HEK293 (cell line): ENCODE measurements around the gene PRODH2.
A peak's percentile ranks its signal among the peaks of the same experiment; 100 is the strongest.

Experiments used
- GLIS2 ChIP-seq: fragments of 450-650 bp; formaldehyde crosslinking; IDR thresholded peaks from 2 replicates; pipeline ENCODE4 v1.5.1; 2016; ENCODE audit warnings: missing biosample characterization, missing genetic modification characterization
- IKZF3 ChIP-seq: fragments of 450-650 bp; IDR thresholded peaks from 2 replicates; pipeline ENCODE4 v1.5.0; 2018; ENCODE audit warnings: missing biosample characterization, mild to moderate bottlenecking, missing genetic modification characterization, moderate library complexity
- INSM2 ChIP-seq: fragments of 450-650 bp; formaldehyde crosslinking; IDR thresholded peaks from 2 replicates; pipeline ENCODE4 v1.5.1; 2016; ENCODE audit warnings: missing biosample characterization, missing genetic modification characterization
- KLF1 ChIP-seq: fragments of 450-650 bp; formaldehyde crosslinking; IDR thresholded peaks from 2 replicates; pipeline ENCODE4 v1.5.1; 2016; ENCODE audit warnings: missing biosample characterization, missing genetic modification characterization
- KLF17 ChIP-seq: fragments of 450-650 bp; formaldehyde crosslinking; IDR thresholded peaks from 2 replicates; pipeline ENCODE4 v1.5.1; 2016; ENCODE audit warnings: missing biosample characterization, missing genetic modification characterization
- KLF8 ChIP-seq: fragments of 450-650 bp; formaldehyde crosslinking; IDR thresholded peaks from 2 replicates; pipeline ENCODE4 v1.5.1; 2016; ENCODE audit warnings: missing biosample characterization, missing genetic modification characterization
- OSR2 ChIP-seq: fragments of 450-650 bp; formaldehyde crosslinking; IDR thresholded peaks from 2 replicates; pipeline ENCODE4 v1.5.1; 2016; ENCODE audit warnings: missing biosample characterization, missing genetic modification characterization
- PATZ1 ChIP-seq: fragments of 450-650 bp; formaldehyde crosslinking; IDR thresholded peaks from 2 replicates; pipeline ENCODE4 v1.5.1; 2016; ENCODE audit warnings: missing biosample characterization, missing genetic modification characterization
- PRDM10 ChIP-seq: fragments of 450-650 bp; formaldehyde crosslinking; IDR thresholded peaks from 2 replicates; pipeline ENCODE4 v1.5.1; 2016; ENCODE audit warnings: missing biosample characterization, missing genetic modification characterization
- SP2 ChIP-seq: fragments of 450-650 bp; formaldehyde crosslinking; IDR thresholded peaks from 2 replicates; pipeline ENCODE4 v1.5.1; 2016; ENCODE audit warnings: missing biosample characterization, missing genetic modification characterization
- SP3 ChIP-seq: fragments of 450-650 bp; formaldehyde crosslinking; IDR thresholded peaks from 2 replicates; pipeline ENCODE4 v1.5.1; 2016; ENCODE audit warnings: missing biosample characterization, missing genetic modification characterization
- YY1 ChIP-seq: fragments of 450-650 bp; formaldehyde crosslinking; IDR thresholded peaks from 2 replicates; pipeline ENCODE4 v1.5.1; 2018; ENCODE audit warnings: missing biosample characterization, missing genetic modification characterization
- ZBTB20 ChIP-seq: fragments of 450-650 bp; formaldehyde crosslinking; IDR thresholded peaks from 2 replicates; pipeline ENCODE4 v1.5.1; 2016; ENCODE audit warnings: missing biosample characterization, missing genetic modification characterization
- ZBTB26 ChIP-seq: fragments of 450-650 bp; formaldehyde crosslinking; optimal IDR thresholded peaks from 2 replicates; pipeline ENCODE3; 2016; ENCODE audit warnings: missing biosample characterization, mild to moderate bottlenecking, missing genetic modification characterization
- ZBTB7A ChIP-seq: fragments of 450-650 bp; formaldehyde crosslinking; IDR thresholded peaks from 2 replicates; pipeline ENCODE4 v1.5.1; 2016; ENCODE audit warnings: low read depth, missing biosample characterization, missing genetic modification characterization
- ZNF155 ChIP-seq: fragments of 450-650 bp; formaldehyde crosslinking; IDR thresholded peaks from 2 replicates; pipeline ENCODE4 v1.5.1; 2016; ENCODE audit warnings: missing biosample characterization, missing genetic modification characterization
- ZNF175 ChIP-seq: fragments of 450-650 bp; formaldehyde crosslinking; IDR thresholded peaks from 2 replicates; pipeline ENCODE4 v1.5.1; 2016; ENCODE audit warnings: missing biosample characterization, missing genetic modification characterization
- ZNF19 ChIP-seq: fragments of 450-650 bp; formaldehyde crosslinking; IDR thresholded peaks from 2 replicates; pipeline ENCODE4; 2016; ENCODE audit warnings: missing biosample characterization, missing genetic modification characterization, low read depth
- ZNF211 ChIP-seq: fragments of 450-650 bp; formaldehyde crosslinking; IDR thresholded peaks from 2 replicates; pipeline ENCODE4 v1.5.1; 2016; ENCODE audit warnings: low read depth, missing biosample characterization, missing genetic modification characterization
- ZNF292 ChIP-seq: fragments of 450-650 bp; formaldehyde crosslinking; IDR thresholded peaks from 2 replicates; pipeline ENCODE4 v1.5.1; 2016; ENCODE audit warnings: low read depth, missing biosample characterization, missing genetic modification characterization, borderline replicate concordance
- ZNF433 ChIP-seq: fragments of 450-650 bp; formaldehyde crosslinking; IDR thresholded peaks from 2 replicates; pipeline ENCODE4 v1.5.1; 2016; ENCODE audit warnings: missing biosample characterization, missing genetic modification characterization, low read depth
- ZNF596 ChIP-seq: fragments of 450-650 bp; IDR thresholded peaks from 2 replicates; pipeline ENCODE4 v1.5.0; 2018; ENCODE audit warnings: missing biosample characterization, mild to moderate bottlenecking, missing genetic modification characterization, moderate library complexity
- ZNF600 ChIP-seq: fragments of 450-650 bp; formaldehyde crosslinking; IDR thresholded peaks from 2 replicates; pipeline ENCODE4 v1.5.1; 2016; ENCODE audit warnings: missing biosample characterization, missing genetic modification characterization
- ZNF610 ChIP-seq: fragments of 450-650 bp; formaldehyde crosslinking; IDR thresholded peaks from 2 replicates; pipeline ENCODE4 v1.5.1; 2016; ENCODE audit warnings: missing biosample characterization, missing genetic modification characterization, borderline replicate concordance
- ZNF677 ChIP-seq: fragments of 450-650 bp; IDR thresholded peaks from 2 replicates; pipeline ENCODE4 v1.5.0; 2018; ENCODE audit warnings: missing biosample characterization, mild to moderate bottlenecking, missing genetic modification characterization, moderate library complexity
- ZNF692 ChIP-seq: fragments of 450-650 bp; formaldehyde crosslinking; IDR thresholded peaks from 2 replicates; pipeline ENCODE4 v1.5.1; 2016; ENCODE audit warnings: missing biosample characterization, missing genetic modification characterization
- ZNF704 ChIP-seq: fragments of 450-650 bp; formaldehyde crosslinking; IDR thresholded peaks from 2 replicates; pipeline ENCODE4 v1.5.1; 2016; ENCODE audit warnings: missing biosample characterization, missing genetic modification characterization

The PRODH2 gene

GRCh38 chr19:35775298-35776101 lies 37.1 kb downstream of the PRODH2 start, which contains the start of gene ARHGAP33 (continued):
- no peak for TF ChIP-seq ZNF19 (tag by site-specific recombination)
- TF ChIP-seq SP3 (tag by site-specific recombination): peak; percentile 96
- no peak for TF ChIP-seq INSM2 (tag by site-specific recombination)
- TF ChIP-seq YY1: peak; percentile 73; the same call in 1 of the 2 replicates
- no peak for TF ChIP-seq ZNF677 (tag by site-specific recombination)
- peak; percentile 83 for TF ChIP-seq KLF1 (tag by site-specific recombination)
- no peak for TF ChIP-seq OSR2 (tag by site-specific recombination)
- TF ChIP-seq KLF17 (tag by site-specific recombination): 0 out of 2 replicates have a peak, but pooled peaks have one; percentile 11
- TF ChIP-seq ZNF175 (tag by site-specific recombination): no peak
- TF ChIP-seq IKZF3: peak; percentile 51; the same call in 1 of the 2 replicates
- TF ChIP-seq ZBTB7A (tag by site-specific recombination): 0 out of 2 replicates have a peak, but pooled peaks have one; percentile 60
- no peak for TF ChIP-seq ZNF211 (tag by site-specific recombination)
- peak; percentile 86 for TF ChIP-seq ZBTB26 (tag by site-specific recombination)
- TF ChIP-seq KLF8 (tag by site-specific recombination): peak; percentile 93
- no peak for TF ChIP-seq ZNF610
- peak; percentile 99 for TF ChIP-seq SP2 (tag by site-specific recombination)
- peak; percentile 51; the same call in 1 of the 2 replicates for TF ChIP-seq ZNF596 (tag by site-specific recombination)
- peak; percentile 78 for TF ChIP-seq GLIS2 (tag by site-specific recombination)
- TF ChIP-seq PATZ1 (tag by site-specific recombination): peak; percentile 61
- TF ChIP-seq ZNF155 (tag by site-specific recombination): no peak
- TF ChIP-seq ZNF692 (tag by site-specific recombination): 0 out of 2 replicates have a peak, but pooled peaks have one; percentile 18
- TF ChIP-seq ZNF433 (tag by site-specific recombination): no peak
- peak; percentile 76 for TF ChIP-seq PRDM10
- no peak for TF ChIP-seq ZNF292 (tag by site-specific recombination)
- TF ChIP-seq ZBTB20: peak; percentile 22; the same call in 1 of the 2 replicates
- TF ChIP-seq ZNF600 (tag by site-specific recombination): 0 out of 2 replicates have a peak, but pooled peaks have one; percentile 8
- 0 out of 2 replicates have a peak, but pooled peaks have one; percentile 11 for TF ChIP-seq ZNF704 (tag by site-specific recombination)
